Measurements from ENCODE around the gene PHACTR3.

DNA sequence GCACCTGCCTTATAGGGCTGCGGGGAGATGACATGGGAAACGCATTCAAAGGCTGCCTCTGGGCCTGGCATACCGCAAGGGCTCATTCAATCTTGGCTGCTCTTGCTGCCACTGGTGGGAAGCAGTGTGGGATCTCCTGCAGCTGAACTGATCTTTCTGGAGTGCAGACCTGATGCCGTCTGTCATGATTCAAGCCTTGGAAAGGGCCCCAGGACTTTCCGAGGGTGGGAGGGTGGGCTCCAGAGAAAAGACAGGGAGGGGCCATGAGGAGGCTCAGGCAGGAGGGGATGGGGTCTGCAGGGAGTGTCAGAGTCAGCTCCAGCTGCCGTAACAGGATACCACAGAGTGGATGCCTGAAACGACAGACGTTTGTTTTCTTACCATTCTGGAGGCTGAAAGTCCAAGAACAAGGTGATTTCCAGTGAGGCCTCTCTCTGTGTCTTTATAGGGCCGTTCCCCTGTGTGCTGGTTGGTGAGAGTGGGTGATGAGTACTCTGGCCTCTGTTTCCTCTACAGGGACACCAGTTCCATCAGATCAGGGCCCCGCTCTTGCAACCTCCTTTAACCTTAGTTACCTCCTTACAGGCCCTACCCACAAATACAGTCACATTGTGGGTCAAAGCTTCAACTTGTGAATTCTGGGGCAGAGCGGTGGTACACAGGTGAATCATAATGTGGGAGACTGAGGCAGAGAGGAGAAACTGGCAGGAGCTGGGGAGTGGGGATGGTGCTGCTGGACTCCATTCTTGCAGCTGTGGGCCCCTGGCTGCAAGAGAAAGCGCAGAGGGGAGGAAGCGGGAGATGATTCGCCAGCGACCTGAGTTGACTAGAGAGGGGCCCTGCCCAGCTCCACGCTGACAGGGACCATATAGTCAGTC, 180.7 kb downstream of the PHACTR3 start:
- TF ChIP-seq, protein P1, sequence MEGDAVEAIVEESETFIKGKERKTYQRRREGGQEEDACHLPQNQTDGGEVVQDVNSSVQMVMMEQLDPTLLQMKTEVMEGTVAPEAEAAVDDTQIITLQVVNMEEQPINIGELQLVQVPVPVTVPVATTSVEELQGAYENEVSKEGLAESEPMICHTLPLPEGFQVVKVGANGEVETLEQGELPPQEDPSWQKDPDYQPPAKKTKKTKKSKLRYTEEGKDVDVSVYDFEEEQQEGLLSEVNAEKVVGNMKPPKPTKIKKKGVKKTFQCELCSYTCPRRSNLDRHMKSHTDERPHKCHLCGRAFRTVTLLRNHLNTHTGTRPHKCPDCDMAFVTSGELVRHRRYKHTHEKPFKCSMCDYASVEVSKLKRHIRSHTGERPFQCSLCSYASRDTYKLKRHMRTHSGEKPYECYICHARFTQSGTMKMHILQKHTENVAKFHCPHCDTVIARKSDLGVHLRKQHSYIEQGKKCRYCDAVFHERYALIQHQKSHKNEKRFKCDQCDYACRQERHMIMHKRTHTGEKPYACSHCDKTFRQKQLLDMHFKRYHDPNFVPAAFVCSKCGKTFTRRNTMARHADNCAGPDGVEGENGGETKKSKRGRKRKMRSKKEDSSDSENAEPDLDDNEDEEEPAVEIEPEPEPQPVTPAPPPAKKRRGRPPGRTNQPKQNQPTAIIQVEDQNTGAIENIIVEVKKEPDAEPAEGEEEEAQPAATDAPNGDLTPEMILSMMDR (conservative IDR thresholded peaks at IDR 0.05 in 1 of 2, IDR thresholded peaks at IDR 0.05 in 1 of 2; ENCODE audit: low read depth in 1 of 2, low read length in 2 of 2): no peak
- no peak for TF ChIP-seq EZH2 (IDR thresholded peaks at IDR 0.05; ENCODE audit: low read length, missing control alignments)
